ENCODE results near the gene RNF14. TPM values are rescaled to one million over a fixed set of nuclear protein-coding genes. Genes with fewer than 3 reads are reported as not detected.
"Not testable (repeated sequence)": the region's sequence is repeated elsewhere in the genome, so short reads cannot be mapped to it uniquely, and the experiment has no call there.

The RNF14 gene
- total and polyA plus RNA-seq, 9 of the 15 experiments (the other 6 are each of a cell fraction or from before 2014, with no cell fraction given): 36.3 to 140 (median 75.1) TPM

DNA sequence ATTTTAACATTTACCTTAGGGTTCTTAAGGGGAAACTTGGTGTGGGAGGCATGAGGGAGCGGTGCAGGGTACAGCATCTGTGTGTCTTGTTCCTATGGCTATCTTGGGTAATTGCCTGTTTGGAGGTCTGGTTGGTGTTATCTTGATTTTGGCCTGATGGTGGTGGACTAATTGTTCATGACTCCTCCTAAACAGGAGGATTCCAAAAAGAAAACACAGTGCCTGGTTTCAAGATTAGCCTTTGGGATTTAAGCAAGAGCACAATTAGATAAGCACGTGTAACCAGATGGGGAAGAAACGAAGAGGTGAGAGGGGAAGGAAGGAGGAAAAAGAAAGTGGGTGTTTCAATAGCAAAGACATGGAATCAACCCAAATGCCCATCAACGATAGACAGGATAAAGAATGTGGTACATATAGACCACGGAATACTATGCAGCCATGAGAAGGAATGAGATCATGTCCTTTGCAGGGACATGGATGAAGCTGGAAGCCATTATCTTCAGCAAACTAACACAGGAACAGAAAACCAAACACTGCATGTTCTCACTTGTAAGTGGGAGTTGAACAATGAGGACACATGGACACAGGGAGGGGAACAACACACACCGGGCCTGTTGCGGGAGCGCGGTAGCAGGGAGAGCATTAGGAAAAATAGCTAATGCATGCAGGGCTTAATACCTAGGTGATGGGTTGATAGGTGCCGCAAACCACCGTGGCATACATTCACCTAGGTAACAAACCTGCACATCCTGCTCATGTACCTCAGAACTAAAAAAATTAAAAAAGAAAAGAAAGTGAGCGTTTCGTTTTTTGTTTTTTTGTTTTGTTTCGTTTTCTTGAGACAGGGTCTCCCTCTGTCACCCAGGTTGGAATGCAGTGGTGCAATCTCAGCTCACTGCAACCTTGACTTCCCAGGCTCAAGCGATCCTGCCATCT is 65.0 kb downstream of the RNF14 start:
- intact Hi-C loops (cut with micrococcal nuclease); H3K27ac ChIP-seq (ENCODE audit: extremely low read depth, low read depth, low read length); H3K4me2 ChIP-seq (ENCODE audit: insufficient read depth, low read length); H3K9ac ChIP-seq (ENCODE audit: insufficient read depth in 1 of 2, low read depth in 2 of 2, low read length in 2 of 2); in situ Hi-C loops (cut with MboI); H3K9me1 ChIP-seq (ENCODE audit: control insufficient read depth, insufficient read depth, low read length); H3K4me3 ChIP-seq; H3K9me3 ChIP-seq (replicated peaks; ENCODE audit: control insufficient read depth, insufficient read depth, low read depth, low read length); CTCF ChIA-PET (ENCODE audit: low intra/inter-chr PET ratio); H4K20me1 ChIP-seq (replicated peaks; ENCODE audit: control insufficient read depth, insufficient read depth, low read length); DNase-seq (ENCODE audit: extremely low read depth in 1 of 4, low spot score in 3 of 4); H3K36me3 ChIP-seq (ENCODE audit: control insufficient read depth, insufficient read depth, low read length); H3K4me1 ChIP-seq (replicated peaks in 1 of 2; ENCODE audit: control insufficient read depth in 2 of 2, insufficient read depth in 2 of 2, low read length in 2 of 2); H3K79me2 ChIP-seq (ENCODE audit: control insufficient read depth, insufficient read depth, low read length); BruUV-seq (replicated peaks); FAIRE-seq; H3K27me3 ChIP-seq (ENCODE audit: control insufficient read depth in 2 of 2, insufficient read depth in 2 of 2, low read length in 2 of 2); TF ChIP-seq TEAD4 (CRISPR knock-in tag; IDR thresholded peaks at IDR 0.05; ENCODE audit: borderline replicate concordance): not testable (repeated sequence)
- TF ChIP-seq L3MBTL2 (IDR thresholded peaks at IDR 0.05) (peak; percentile 64), TRIM24 (IDR thresholded peaks at IDR 0.05) (0 out of 4 replicates have a peak, but pooled peaks of 1 of the 2 experiments have one; percentile 31), ARID1B (IDR thresholded peaks at IDR 0.05) (peak; percentile 21; the same call in 1 of the 2 replicates), TAL1 (IDR thresholded peaks at IDR 0.05) (peak; percentile 47), CBFA2T3 (IDR thresholded peaks at IDR 0.05) (peak; percentile 77), CBFA2T2 (conservative IDR thresholded peaks at IDR 0.05) (peak; percentile 55), TEAD4 (IDR thresholded peaks at IDR 0.05; ENCODE audit: low read length) (peak; percentile 68)
- TF ChIP-seq, protein P1, sequence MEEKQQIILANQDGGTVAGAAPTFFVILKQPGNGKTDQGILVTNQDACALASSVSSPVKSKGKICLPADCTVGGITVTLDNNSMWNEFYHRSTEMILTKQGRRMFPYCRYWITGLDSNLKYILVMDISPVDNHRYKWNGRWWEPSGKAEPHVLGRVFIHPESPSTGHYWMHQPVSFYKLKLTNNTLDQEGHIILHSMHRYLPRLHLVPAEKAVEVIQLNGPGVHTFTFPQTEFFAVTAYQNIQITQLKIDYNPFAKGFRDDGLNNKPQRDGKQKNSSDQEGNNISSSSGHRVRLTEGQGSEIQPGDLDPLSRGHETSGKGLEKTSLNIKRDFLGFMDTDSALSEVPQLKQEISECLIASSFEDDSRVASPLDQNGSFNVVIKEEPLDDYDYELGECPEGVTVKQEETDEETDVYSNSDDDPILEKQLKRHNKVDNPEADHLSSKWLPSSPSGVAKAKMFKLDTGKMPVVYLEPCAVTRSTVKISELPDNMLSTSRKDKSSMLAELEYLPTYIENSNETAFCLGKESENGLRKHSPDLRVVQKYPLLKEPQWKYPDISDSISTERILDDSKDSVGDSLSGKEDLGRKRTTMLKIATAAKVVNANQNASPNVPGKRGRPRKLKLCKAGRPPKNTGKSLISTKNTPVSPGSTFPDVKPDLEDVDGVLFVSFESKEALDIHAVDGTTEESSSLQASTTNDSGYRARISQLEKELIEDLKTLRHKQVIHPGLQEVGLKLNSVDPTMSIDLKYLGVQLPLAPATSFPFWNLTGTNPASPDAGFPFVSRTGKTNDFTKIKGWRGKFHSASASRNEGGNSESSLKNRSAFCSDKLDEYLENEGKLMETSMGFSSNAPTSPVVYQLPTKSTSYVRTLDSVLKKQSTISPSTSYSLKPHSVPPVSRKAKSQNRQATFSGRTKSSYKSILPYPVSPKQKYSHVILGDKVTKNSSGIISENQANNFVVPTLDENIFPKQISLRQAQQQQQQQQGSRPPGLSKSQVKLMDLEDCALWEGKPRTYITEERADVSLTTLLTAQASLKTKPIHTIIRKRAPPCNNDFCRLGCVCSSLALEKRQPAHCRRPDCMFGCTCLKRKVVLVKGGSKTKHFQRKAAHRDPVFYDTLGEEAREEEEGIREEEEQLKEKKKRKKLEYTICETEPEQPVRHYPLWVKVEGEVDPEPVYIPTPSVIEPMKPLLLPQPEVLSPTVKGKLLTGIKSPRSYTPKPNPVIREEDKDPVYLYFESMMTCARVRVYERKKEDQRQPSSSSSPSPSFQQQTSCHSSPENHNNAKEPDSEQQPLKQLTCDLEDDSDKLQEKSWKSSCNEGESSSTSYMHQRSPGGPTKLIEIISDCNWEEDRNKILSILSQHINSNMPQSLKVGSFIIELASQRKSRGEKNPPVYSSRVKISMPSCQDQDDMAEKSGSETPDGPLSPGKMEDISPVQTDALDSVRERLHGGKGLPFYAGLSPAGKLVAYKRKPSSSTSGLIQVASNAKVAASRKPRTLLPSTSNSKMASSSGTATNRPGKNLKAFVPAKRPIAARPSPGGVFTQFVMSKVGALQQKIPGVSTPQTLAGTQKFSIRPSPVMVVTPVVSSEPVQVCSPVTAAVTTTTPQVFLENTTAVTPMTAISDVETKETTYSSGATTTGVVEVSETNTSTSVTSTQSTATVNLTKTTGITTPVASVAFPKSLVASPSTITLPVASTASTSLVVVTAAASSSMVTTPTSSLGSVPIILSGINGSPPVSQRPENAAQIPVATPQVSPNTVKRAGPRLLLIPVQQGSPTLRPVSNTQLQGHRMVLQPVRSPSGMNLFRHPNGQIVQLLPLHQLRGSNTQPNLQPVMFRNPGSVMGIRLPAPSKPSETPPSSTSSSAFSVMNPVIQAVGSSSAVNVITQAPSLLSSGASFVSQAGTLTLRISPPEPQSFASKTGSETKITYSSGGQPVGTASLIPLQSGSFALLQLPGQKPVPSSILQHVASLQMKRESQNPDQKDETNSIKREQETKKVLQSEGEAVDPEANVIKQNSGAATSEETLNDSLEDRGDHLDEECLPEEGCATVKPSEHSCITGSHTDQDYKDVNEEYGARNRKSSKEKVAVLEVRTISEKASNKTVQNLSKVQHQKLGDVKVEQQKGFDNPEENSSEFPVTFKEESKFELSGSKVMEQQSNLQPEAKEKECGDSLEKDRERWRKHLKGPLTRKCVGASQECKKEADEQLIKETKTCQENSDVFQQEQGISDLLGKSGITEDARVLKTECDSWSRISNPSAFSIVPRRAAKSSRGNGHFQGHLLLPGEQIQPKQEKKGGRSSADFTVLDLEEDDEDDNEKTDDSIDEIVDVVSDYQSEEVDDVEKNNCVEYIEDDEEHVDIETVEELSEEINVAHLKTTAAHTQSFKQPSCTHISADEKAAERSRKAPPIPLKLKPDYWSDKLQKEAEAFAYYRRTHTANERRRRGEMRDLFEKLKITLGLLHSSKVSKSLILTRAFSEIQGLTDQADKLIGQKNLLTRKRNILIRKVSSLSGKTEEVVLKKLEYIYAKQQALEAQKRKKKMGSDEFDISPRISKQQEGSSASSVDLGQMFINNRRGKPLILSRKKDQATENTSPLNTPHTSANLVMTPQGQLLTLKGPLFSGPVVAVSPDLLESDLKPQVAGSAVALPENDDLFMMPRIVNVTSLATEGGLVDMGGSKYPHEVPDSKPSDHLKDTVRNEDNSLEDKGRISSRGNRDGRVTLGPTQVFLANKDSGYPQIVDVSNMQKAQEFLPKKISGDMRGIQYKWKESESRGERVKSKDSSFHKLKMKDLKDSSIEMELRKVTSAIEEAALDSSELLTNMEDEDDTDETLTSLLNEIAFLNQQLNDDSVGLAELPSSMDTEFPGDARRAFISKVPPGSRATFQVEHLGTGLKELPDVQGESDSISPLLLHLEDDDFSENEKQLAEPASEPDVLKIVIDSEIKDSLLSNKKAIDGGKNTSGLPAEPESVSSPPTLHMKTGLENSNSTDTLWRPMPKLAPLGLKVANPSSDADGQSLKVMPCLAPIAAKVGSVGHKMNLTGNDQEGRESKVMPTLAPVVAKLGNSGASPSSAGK (IDR thresholded peaks at IDR 0.05): peak; percentile 48
- WGBS (ENCODE audit: insufficient coverage, low coverage, missing lambda C conversion rate): 48% methylated on average over 12 of the region's 15 CpGs
- peak; percentile 21; the same call in 2 of the 3 replicates for ATAC-seq
- peak overlapping the region; percentile 19; the same call in 1 of the 2 replicates for H2AFZ ChIP-seq (ENCODE audit: low read depth, low read length)
- POLR2A ChIA-PET: interaction anchor here (0.6 to 1.2 kb wide), 3 partner anchors 13 to 1074 kb away, joined by 3 to 4 read pairs (median 3); no protein-coding TSS in a partner anchor

Data from K562 (cell line).